Measurements from ENCODE around the gene HDC.

DNA sequence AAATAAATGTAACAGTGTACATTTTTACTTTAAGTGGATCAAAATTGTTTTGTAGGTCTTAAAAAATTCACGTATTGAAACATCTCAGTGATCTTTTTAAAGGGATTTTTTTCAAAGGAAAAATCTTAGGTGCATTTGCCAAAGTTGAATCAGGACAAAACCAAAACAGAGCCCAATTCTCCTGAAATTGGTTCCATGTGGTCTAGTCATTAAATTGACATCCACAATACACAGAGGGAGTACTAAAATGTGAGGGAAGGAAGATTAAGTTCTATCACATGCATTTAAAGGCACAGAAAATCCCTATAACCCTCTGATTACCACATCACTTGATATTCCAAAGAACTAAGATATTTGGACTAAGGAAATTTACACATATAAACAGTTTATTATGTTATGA, 39.3 kb upstream of the HDC start:
- TF ChIP-seq, protein P1, sequence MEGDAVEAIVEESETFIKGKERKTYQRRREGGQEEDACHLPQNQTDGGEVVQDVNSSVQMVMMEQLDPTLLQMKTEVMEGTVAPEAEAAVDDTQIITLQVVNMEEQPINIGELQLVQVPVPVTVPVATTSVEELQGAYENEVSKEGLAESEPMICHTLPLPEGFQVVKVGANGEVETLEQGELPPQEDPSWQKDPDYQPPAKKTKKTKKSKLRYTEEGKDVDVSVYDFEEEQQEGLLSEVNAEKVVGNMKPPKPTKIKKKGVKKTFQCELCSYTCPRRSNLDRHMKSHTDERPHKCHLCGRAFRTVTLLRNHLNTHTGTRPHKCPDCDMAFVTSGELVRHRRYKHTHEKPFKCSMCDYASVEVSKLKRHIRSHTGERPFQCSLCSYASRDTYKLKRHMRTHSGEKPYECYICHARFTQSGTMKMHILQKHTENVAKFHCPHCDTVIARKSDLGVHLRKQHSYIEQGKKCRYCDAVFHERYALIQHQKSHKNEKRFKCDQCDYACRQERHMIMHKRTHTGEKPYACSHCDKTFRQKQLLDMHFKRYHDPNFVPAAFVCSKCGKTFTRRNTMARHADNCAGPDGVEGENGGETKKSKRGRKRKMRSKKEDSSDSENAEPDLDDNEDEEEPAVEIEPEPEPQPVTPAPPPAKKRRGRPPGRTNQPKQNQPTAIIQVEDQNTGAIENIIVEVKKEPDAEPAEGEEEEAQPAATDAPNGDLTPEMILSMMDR (IDR thresholded peaks at IDR 0.05): no peak
- no peak for TF ChIP-seq POLR2A (IDR thresholded peaks at IDR 0.05)

All from stomach (tissue), 4 donors.